T-helper 2 cell (primary cell): ENCODE results near the gene TNS2.
"Not testable (repeated sequence)": the region's sequence is repeated elsewhere in the genome, so short reads cannot be mapped to it uniquely, and the experiment has no call there.

ENCODE experiments used
- DNase-seq, 5 experiments: peaks; one replicate each; pipeline versions ENCODE4 v3.0.0 to v3.0.0-alpha.2; 2012 to 2022

TNS2 gene

GRCh38 chr12:53096089-53096741, 46.4 kb downstream of the TNS2 start:
- no peak for DNase-seq

- no peak for DNase-seq
Measured at GRCh38 chr12:53096759-53097158, 46.9 kb downstream of the TNS2 start.

DNA sequence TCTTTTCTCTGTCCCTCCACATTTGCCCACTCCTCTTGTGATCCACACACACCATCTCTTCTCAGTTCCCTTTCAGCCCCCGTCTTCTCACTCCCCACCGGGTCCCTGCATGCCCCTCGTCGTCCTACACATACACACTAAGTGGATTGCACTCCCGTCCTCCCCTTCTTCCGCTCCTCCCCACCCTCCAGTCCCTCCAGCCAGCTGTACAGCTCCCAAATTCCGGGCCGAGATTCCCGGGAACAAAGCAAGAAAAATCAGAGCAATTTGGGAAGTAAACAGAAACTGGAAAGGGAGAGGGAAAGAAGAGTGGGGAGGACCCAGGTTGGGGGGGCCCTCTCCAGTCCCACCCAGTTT, 47.3 kb downstream of the TNS2 start:
- no peak for DNase-seq

GRCh38 chr12:53097564-53098353, 47.9 kb downstream of the TNS2 start, which contains the start of gene IGFBP6:
TSS of gene IGFBP6 (plus strand) at chr12:53097667. CDS start at chr12:53097718, 51 bp downstream.
- peak; percentile 31 to 67 (median 42) for DNase-seq

DNA sequence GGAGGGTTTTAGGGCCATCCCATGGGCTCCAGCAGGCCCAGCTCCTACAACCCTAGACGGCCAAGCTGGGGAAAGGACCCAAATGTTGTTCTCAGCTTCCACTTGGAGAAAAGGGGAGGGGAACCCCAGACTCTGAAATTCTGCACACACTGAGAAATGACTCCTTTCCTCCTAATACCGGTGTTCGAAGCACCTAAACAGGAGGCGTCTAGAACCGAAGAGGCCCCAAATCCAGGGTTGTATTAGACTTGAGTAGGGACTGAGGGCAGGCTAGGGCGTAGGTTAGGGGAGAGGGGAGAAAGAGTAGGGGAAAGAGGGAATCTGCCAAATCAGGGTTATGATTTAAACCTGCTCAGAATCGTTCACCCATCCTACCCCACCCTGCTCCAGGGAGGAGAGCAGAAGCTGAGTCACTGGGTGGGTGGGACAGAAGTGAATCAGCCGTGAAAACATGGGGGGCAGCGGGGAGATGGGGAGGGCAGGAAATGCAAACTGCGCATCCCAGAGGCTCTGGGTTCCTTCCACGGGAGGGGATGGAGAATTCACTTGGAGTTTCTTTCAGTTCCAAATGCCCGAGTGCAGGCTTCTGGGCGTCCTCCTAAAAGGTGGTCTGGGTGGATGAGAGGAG, 48.6 kb downstream of the TNS2 start:
- DNase-seq: no peak

- DNase-seq: peak; percentile 73 to 85 (median 78)
Measured at GRCh38 chr12:53099071-53099882, 49.4 kb downstream of the TNS2 start.

DNA sequence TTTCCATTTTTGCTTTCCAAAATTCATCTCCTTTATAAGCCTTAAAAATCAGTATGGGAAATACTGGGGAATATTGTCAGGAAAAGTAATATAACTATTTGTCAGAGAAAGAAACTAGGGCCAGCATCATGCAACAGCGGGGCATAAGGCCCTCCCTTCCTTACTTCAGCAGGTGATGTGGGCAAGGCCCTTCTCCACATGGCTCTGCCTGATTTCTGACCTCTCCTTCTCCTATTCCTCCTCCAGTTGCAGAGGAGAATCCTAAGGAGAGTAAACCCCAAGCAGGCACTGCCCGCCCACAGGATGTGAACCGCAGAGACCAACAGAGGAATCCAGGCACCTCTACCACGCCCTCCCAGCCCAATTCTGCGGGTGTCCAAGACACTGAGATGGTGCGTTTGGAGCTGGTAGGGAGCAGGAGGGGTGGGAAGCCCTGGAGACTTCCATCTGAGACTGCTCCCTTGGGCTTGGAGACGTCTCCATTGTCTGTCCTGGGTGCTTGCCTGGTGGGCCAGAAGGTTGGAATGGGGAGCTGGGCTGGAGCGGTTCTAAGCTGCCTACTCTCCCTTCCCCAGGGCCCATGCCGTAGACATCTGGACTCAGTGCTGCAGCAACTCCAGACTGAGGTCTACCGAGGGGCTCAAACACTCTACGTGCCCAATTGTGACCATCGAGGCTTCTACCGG, 50.7 kb downstream of the TNS2 start:
- DNase-seq: no peak

DNA sequence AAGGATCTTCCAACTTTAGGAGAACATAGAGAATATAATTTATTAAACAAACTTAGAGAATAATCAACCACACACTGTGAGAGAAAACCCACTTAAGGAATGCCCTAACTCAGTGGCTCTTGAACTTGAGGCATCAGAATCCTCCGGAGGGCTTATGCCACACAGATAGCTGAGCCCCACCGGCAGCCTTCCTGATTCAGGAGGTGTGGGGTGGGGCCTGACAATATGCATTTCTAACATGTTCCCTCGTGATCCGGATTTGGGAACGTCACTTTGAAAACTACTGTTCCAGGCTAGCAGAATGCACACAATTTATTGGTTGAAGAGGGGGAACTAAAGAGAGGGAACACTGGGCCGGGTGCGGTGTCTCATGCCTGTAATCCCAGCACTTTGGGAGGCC, 51.4 kb downstream of the TNS2 start:
- no peak for DNase-seq

GRCh38 chr12:53101931-53102781, 52.3 kb downstream of the TNS2 start:
- no peak for DNase-seq

DNA sequence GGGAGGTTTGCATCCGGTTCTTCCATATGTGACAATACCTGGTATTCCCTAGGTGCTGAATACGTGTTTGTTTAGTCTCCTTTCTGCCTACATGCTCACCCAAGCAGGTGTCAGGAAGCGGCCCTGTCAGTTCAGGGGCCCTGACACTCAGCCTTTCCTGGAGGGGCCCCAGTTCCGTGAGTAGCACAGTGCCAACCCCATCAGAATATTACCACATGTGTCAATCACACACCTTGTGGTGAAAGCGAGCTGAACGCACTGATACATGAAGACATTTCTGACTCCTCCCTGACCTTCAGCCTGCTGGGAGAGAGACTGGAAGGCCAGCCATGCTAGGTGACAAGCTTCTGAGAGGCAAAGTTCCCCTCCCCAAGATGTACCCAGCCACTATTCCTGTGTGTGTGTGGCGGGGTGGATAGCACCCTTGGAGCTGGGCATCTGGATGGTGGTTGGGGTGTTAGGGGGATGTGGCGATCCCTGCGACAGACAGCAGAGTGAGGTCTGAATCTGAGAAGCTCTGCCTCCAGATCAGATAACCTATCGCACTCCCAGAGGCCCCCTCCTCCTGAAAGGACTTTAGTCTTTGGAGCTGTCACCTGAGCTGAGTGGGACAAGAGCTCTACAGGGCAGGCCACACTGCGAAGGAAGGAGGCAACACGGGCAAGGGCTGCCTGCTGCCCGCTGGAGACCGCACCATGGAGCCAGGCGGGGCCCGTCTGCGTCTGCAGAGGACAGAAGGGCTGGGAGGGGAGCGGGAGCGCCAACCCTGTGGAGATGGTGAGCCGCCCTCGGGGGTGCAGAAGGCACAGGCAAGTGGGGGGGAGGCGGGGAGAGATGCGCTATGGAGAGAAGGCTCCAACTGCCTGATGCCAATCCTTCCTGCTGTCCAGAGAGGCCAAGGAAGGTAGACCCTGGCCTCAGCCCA, 53.3 kb downstream of the TNS2 start, which contains the start of gene SOAT2:
SOAT2 (plus strand) TSS at position 604 of the 925 bp plus-strand sequence; CDS start at position 696, 92 bp downstream.
- DNase-seq: peak in 3 of 5 experiments; percentile 6 to 83 (median 56)

DNA sequence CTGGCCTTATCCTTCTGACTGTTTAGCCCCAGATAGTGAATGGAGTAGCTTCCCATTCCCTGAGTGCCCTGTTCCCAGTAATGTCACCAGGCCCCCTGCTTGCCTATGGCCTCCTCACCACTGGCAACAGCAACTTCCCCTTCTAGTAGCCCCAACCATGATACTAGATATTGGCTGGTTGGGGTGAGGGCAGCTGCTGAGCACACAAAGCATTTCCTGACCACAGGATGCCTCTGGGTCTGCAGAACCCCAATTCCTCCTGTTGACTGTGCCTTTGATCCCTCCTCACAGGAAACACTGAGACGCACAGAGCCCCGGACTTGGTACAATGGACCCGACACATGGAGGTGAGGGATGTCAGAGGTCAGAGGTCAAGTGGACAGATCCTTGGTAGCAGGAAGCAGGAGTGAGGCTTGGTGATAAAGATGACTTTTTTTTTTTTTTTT, 54.0 kb downstream of the TNS2 start:
- DNase-seq: peak in 2 of 5 experiments; percentile 23 to 65

- DNase-seq: no peak
Measured at GRCh38 chr12:53105256-53105655, 55.4 kb downstream of the TNS2 start.

DNA sequence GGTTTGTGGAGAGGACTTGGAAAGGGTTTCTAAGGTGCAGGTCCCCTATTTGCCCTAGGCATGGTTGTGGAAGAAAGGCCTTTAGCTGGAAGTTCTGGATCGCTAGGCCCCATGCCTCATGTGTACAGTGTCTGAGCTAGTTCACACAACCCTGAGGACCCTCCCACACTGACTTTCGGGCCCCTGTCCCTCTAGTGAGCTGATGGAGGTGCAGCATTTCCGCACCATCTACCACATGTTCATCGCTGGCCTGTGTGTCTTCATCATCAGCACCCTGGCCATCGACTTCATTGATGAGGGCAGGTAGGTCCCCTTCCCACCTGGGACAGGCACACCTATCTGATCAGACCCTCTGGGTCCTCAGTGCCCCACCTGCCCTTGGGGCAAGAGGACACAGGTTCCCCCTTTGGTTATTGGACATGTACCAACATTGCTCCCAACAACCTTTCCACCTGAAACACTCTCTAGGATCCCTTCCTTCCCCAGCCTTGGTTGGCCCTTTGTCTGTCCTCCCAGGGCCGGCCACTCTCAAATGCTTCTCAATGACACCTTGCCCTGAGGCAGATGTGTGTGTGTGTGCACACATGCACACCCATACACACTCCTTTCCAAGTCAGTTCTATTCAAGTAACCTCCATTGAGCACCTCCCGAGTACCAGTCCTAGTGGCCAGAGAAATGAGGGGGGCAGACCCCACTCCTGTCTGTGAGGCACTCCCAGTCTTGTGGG, 56.0 kb downstream of the TNS2 start:
- DNase-seq: no peak

GRCh38 chr12:53107122-53107521, 57.3 kb downstream of the TNS2 start:
- DNase-seq: no peak

DNA sequence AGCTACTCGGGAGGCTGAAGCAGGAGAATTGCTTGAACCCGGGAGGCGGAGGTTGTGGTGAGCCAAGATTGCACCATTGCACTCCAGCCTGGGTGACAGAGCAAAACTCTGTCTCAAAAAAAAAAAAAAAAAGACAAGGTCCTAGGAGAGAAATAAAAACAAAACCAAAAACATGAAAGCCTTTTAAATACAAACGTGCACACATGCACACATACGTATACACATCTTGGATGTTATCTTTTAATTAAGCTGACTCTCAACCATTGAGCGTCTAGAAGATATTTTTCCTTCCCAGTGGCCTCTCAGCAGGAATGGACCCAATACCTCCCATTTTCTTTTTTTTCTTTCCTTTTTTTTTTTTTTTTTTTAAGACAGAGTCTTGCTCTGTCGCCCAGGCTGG, 62.6 kb downstream of the TNS2 start:
- DNase-seq: not testable (repeated sequence)

DNA sequence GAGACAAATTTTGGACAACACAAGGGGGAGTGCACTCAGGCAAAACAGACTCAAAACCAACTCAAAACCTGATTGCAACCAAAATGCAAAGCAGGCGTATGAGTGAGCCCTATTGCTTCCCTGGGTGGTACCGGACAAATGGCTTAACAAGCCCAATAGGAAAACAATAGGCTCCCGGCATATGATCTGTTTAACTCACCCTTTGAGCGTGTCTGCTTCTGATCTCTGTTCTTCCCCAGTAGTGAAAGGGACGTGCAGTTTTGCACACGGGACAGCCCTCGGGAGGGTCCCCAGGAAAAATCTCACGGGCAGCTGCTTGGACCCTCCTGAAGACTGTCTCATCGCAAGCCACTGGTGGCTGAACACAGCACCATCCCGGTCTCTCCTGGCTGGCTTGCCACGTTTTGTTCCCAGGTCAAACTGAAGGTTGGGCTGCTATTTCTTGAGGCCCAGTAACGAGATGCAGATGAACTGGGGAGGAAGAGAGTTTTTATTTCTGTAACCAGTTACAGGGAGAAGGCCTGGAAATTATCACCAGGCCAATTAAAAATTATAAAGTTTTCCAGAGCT, 63.4 kb downstream of the TNS2 start:
- DNase-seq: no peak

- no peak for DNase-seq
Measured at GRCh38 chr12:53113951-53114350, 64.1 kb downstream of the TNS2 start.
